HepG2 (cell line): ENCODE results near the gene MIR17HG. TPM values are rescaled to one million over a fixed set of nuclear protein-coding genes. Genes with fewer than 3 reads are reported as not detected.
A peak's percentile ranks its signal among the peaks of the same experiment; 100 is the strongest.

ENCODE experiments used
- DNMT1 ChIP-seq: sonication (generic); formaldehyde crosslinking; IDR thresholded peaks from 2 replicates; pipeline ENCODE4 v1.5.1; 2020; ENCODE audit warnings: mild to moderate bottlenecking, missing genetic modification reagents
- GPBP1L1 ChIP-seq: sonication (generic); formaldehyde crosslinking; IDR thresholded peaks from 2 replicates; pipeline ENCODE4 v1.5.0; 2020; ENCODE audit warnings: mild to moderate bottlenecking, missing genetic modification reagents
- MBNL3 ChIP-seq: fragments of 250-450 bp; sonication (Bioruptor Pico); conservative IDR thresholded peaks from 2 replicates; pipeline ENCODE4 v1.8.0; 2022; ENCODE audit warnings: mild to moderate bottlenecking, inconsistent platforms
- MEIS1 ChIP-seq: sonication (generic); formaldehyde crosslinking; IDR thresholded peaks from 2 replicates; pipeline ENCODE4 v1.9.0; 2021; ENCODE audit warnings: mild to moderate bottlenecking, missing genetic modification reagents, moderate library complexity, borderline replicate concordance
- NRL ChIP-seq: sonication (generic); formaldehyde crosslinking; IDR thresholded peaks from 2 replicates; pipeline ENCODE4 v1.5.0; 2020; ENCODE audit warnings: missing genetic modification reagents, mild to moderate bottlenecking, moderate library complexity, borderline replicate concordance
- RARA ChIP-seq: IDR thresholded peaks from 2 replicates; pipeline ENCODE4 v1.6.1; 2016; ENCODE audit warnings: missing genetic modification reagents, missing compliant biosample characterization
- RBFOX2 ChIP-seq: fragments of 200-400 bp; formaldehyde crosslinking; IDR thresholded peaks from 2 replicates; pipeline ENCODE4 v1.6.1; 2017; ENCODE audit warnings: low read depth, mild to moderate bottlenecking, low read length
- TBX3 ChIP-seq: fragments of 450-650 bp; IDR thresholded peaks from 2 replicates; pipeline ENCODE4 v1.6.1; 2017; ENCODE audit warnings: antibody characterized with exemption, mild to moderate bottlenecking, inconsistent platforms, borderline replicate concordance
- TRIM24 ChIP-seq: sonication (generic); formaldehyde crosslinking; IDR thresholded peaks from 2 replicates; pipeline ENCODE4 v1.8.0; 2022; ENCODE audit warnings: mild to moderate bottlenecking, missing genetic modification reagents
- ZFP36 ChIP-seq: fragments of 150-350 bp; IDR thresholded peaks from 2 replicates; pipeline ENCODE4 v1.6.1; 2018; ENCODE audit warnings: borderline replicate concordance, low read length, low read depth; ENCODE audit not compliant: partially characterized antibody
- ZFP36L2 ChIP-seq: sonication (generic); formaldehyde crosslinking; IDR thresholded peaks from 2 replicates; pipeline ENCODE4 v1.4.0; 2020; ENCODE audit warnings: missing genetic modification reagents
- ZNF556 ChIP-seq: sonication (generic); formaldehyde crosslinking; IDR thresholded peaks from 2 replicates; pipeline ENCODE4 v1.4.0; 2020; ENCODE audit warnings: mild to moderate bottlenecking, missing genetic modification reagents, borderline replicate concordance
- ZNF646 ChIP-seq: sonication (generic); formaldehyde crosslinking; IDR thresholded peaks from 2 replicates; pipeline ENCODE4 v1.9.0; 2021; ENCODE audit warnings: mild to moderate bottlenecking, missing genetic modification reagents
- ZNF749 ChIP-seq: sonication (generic); formaldehyde crosslinking; IDR thresholded peaks from 2 replicates; pipeline ENCODE4 v1.8.0; 2022; ENCODE audit warnings: mild to moderate bottlenecking, missing genetic modification reagents, moderate library complexity, borderline replicate concordance
- ZNF781 ChIP-seq: sonication (generic); formaldehyde crosslinking; IDR thresholded peaks from 2 replicates; pipeline ENCODE4 v1.5.1; 2020; ENCODE audit warnings: borderline replicate concordance, mild to moderate bottlenecking, missing genetic modification reagents; ENCODE audit errors: not compliant biosample characterization
- ZNF878 ChIP-seq: sonication (generic); formaldehyde crosslinking; IDR thresholded peaks from 2 replicates; pipeline ENCODE4 v1.8.1; 2023; ENCODE audit warnings: mild to moderate bottlenecking, missing genetic modification reagents, moderate library complexity
- polyA plus RNA-seq, 8 experiments: library from polyadenylated mRNA; depleted of rRNA in 3 of 8; stranded (reverse) in 7 of 8; unstranded in 1 of 8; fragments of >200 nt; fragmentation: Illumina TruSeq in 4 of 8; extraction: Trizol in 4 of 8; gene quantifications; 2 replicates each; pipeline versions ENCODE4 v1.2.1 to v1.2.3, GENCODE V29; 2011 to 2016; ENCODE audit warnings: low read depth in 4 of 8, missing spikeins in 1 of 8, mixed read lengths in 1 of 8; ENCODE audit not compliant: insufficient read depth in 1 of 8
- total RNA-seq, 5 experiments: library from RNA; depleted of rRNA; stranded (reverse); fragments of >200 nt; fragmentation: Illumina TruSeq; extraction: Trizol; gene quantifications; 2 replicates each; pipeline ENCODE4 v1.2.3, GENCODE V29; 2016; ENCODE audit warnings: low read depth in 1 of 5
- TF ChIP-seq, protein P1 (sequence below): sonication (generic); formaldehyde crosslinking; IDR thresholded peaks from 2 replicates; pipeline ENCODE4 v1.4.0; 2020; ENCODE audit warnings: missing genetic modification reagents

The MIR17HG gene
- total and polyA plus RNA-seq, 2 of the 13 experiments (the other 11 are each of a cell fraction or from before 2014, with no cell fraction given) = 2.5 to 12.3 TPM

DNA sequence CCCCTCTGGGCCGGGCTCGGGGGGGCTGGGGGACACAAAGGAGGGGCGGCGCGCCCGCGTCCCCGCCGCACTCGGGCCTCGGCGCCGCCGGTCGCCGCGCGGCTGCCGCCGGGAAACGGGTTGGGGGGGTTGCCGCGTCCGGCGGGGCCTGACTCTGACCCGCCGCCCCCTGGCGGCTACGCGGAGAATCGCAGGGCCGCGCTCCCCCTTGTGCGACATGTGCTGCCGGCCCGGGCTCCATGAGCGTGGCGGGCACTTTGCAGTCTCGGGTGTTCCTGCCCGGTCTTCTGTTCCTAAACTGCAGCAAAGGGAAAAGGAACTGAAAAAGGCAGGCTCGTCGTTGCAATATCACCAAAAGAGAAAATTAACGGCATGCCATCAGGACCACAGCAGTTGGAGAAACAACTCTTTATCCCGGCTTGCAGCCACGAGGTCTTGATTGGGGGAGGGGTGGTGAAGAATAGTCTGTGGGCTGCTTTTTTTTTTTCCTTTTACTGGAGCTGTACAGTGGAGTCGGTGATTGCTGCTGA lies 1.5 kb downstream of the MIR17HG start (continued):
- no peak for TF ChIP-seq GPBP1L1 (CRISPR knock-in tag)
- TF ChIP-seq TBX3 = no peak
- peak; percentile 34; the same call in 1 of the 2 replicates for TF ChIP-seq RBFOX2
- TF ChIP-seq MBNL3 = no peak
- TF ChIP-seq ZFP36 = no peak
- TF ChIP-seq ZNF556 (CRISPR knock-in tag) = no peak
- TF ChIP-seq DNMT1 = no peak
- no peak for TF ChIP-seq ZNF646
- TF ChIP-seq MEIS1 (CRISPR knock-in tag) = no peak
- no peak for TF ChIP-seq TRIM24
- TF ChIP-seq RARA (CRISPR knock-in tag) = no peak
- TF ChIP-seq ZNF749 (CRISPR knock-in tag) = no peak
- TF ChIP-seq ZFP36L2 (CRISPR knock-in tag) = no peak
- TF ChIP-seq ZNF781 (CRISPR knock-in tag) = no peak
- TF ChIP-seq ZNF878 = no peak
- TF ChIP-seq, protein P1, sequence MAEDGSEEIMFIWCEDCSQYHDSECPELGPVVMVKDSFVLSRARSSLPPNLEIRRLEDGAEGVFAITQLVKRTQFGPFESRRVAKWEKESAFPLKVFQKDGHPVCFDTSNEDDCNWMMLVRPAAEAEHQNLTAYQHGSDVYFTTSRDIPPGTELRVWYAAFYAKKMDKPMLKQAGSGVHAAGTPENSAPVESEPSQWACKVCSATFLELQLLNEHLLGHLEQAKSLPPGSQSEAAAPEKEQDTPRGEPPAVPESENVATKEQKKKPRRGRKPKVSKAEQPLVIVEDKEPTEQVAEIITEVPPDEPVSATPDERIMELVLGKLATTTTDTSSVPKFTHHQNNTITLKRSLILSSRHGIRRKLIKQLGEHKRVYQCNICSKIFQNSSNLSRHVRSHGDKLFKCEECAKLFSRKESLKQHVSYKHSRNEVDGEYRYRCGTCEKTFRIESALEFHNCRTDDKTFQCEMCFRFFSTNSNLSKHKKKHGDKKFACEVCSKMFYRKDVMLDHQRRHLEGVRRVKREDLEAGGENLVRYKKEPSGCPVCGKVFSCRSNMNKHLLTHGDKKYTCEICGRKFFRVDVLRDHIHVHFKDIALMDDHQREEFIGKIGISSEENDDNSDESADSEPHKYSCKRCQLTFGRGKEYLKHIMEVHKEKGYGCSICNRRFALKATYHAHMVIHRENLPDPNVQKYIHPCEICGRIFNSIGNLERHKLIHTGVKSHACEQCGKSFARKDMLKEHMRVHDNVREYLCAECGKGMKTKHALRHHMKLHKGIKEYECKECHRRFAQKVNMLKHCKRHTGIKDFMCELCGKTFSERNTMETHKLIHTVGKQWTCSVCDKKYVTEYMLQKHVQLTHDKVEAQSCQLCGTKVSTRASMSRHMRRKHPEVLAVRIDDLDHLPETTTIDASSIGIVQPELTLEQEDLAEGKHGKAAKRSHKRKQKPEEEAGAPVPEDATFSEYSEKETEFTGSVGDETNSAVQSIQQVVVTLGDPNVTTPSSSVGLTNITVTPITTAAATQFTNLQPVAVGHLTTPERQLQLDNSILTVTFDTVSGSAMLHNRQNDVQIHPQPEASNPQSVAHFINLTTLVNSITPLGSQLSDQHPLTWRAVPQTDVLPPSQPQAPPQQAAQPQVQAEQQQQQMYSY = no peak
- no peak for TF ChIP-seq NRL (CRISPR knock-in tag)
